HL-60 (cell line): ENCODE data around the gene ZCCHC3.

ENCODE experiments used
- GABPA ChIP-seq: IDR thresholded peaks from 2 replicates; pipeline ENCODE4 v1.6.1; 2012; ENCODE audit warnings: low read depth
- POLR2AphosphoS5 ChIP-seq: IDR thresholded peaks from 2 replicates; pipeline ENCODE4 v1.6.1; 2012; ENCODE audit warnings: low read depth
- SPI1 ChIP-seq: IDR thresholded peaks from 2 replicates; pipeline ENCODE4 v1.6.1; 2012; ENCODE audit warnings: low read depth, mild to moderate bottlenecking, borderline replicate concordance
- TF ChIP-seq, protein P1 (sequence below): IDR thresholded peaks from one replicate; pipeline ENCODE4 v1.5.1; 2011; ENCODE audit warnings: low read length, control low read depth, inconsistent platforms; ENCODE audit not compliant: insufficient read depth
- TF ChIP-seq, protein P2 (sequence below): IDR thresholded peaks from 2 replicates; pipeline ENCODE4 v1.6.1; 2012; ENCODE audit warnings: low read depth; ENCODE audit not compliant: insufficient replicate concordance

DNA sequence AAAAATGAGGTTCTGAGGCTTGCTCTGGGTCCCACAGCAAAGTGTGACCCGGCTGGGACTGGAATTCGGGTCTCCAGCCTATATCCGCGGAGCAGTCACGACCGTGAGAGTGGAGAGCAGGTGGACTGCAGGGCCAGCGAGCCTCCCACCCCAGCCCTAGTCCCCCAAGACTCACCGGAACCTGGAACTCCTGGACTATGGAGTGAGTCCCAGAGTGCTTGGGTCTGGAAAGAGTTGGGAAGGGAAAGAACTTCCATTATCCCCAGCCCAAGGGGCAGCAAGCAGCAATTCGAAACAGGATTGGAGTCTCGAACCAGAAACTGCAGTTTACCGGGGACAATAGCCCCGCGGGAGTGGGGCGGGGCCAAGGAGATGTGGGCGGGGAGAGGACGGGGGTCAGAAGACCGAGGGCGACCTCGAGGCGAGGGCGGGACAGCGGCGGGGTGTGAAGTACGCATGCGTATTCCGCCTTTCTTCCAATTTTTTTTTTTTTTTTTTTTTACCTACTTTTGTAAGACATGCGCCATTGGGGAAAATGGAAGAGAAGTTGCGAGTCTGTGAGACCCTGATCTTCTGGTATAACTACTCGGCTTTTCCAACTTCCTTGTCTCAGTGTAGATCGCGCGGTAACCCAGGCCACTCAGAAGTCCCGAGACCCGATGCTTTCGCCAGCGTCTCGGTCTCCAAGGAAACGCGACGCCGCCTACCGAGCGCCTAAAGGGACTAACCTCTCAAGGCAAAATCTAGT lies 7.1 kb upstream of the ZCCHC3 start, which contains the start of gene C20orf96:
- TF ChIP-seq, protein P1, sequence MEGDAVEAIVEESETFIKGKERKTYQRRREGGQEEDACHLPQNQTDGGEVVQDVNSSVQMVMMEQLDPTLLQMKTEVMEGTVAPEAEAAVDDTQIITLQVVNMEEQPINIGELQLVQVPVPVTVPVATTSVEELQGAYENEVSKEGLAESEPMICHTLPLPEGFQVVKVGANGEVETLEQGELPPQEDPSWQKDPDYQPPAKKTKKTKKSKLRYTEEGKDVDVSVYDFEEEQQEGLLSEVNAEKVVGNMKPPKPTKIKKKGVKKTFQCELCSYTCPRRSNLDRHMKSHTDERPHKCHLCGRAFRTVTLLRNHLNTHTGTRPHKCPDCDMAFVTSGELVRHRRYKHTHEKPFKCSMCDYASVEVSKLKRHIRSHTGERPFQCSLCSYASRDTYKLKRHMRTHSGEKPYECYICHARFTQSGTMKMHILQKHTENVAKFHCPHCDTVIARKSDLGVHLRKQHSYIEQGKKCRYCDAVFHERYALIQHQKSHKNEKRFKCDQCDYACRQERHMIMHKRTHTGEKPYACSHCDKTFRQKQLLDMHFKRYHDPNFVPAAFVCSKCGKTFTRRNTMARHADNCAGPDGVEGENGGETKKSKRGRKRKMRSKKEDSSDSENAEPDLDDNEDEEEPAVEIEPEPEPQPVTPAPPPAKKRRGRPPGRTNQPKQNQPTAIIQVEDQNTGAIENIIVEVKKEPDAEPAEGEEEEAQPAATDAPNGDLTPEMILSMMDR: no peak
- TF ChIP-seq SPI1: no peak
- no peak for TF ChIP-seq POLR2AphosphoS5
- TF ChIP-seq, protein P2, sequence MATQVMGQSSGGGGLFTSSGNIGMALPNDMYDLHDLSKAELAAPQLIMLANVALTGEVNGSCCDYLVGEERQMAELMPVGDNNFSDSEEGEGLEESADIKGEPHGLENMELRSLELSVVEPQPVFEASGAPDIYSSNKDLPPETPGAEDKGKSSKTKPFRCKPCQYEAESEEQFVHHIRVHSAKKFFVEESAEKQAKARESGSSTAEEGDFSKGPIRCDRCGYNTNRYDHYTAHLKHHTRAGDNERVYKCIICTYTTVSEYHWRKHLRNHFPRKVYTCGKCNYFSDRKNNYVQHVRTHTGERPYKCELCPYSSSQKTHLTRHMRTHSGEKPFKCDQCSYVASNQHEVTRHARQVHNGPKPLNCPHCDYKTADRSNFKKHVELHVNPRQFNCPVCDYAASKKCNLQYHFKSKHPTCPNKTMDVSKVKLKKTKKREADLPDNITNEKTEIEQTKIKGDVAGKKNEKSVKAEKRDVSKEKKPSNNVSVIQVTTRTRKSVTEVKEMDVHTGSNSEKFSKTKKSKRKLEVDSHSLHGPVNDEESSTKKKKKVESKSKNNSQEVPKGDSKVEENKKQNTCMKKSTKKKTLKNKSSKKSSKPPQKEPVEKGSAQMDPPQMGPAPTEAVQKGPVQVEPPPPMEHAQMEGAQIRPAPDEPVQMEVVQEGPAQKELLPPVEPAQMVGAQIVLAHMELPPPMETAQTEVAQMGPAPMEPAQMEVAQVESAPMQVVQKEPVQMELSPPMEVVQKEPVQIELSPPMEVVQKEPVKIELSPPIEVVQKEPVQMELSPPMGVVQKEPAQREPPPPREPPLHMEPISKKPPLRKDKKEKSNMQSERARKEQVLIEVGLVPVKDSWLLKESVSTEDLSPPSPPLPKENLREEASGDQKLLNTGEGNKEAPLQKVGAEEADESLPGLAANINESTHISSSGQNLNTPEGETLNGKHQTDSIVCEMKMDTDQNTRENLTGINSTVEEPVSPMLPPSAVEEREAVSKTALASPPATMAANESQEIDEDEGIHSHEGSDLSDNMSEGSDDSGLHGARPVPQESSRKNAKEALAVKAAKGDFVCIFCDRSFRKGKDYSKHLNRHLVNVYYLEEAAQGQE: no peak
- TF ChIP-seq GABPA: no peak
